ENCODE measurements around the gene AK9. TPM values are rescaled to one million over a fixed set of nuclear protein-coding genes. Genes with fewer than 3 reads are reported as not detected.

AK9 gene
- polyA plus RNA-seq, 1 of the 3 experiments (the other 2 are of a cell fraction): 0.76 TPM

GRCh38 chr6:109473120-109473519 is 217.9 kb downstream of the AK9 start:
- TF ChIP-seq FOXJ3 (CRISPR knock-in tag; IDR thresholded peaks at IDR 0.05) (no peak), PBX3 (IDR thresholded peaks at IDR 0.05) (no peak), NFIC (IDR thresholded peaks at IDR 0.05; ENCODE audit: borderline replicate concordance) (no peak), REST (IDR thresholded peaks at IDR 0.05; ENCODE audit: low read depth, low read length) (no peak), IRF3 (IDR thresholded peaks at IDR 0.05; ENCODE audit: low read depth, low read length) (no peak), FOXM1 (IDR thresholded peaks at IDR 0.05; ENCODE audit: low read depth) (no peak), RCOR1 (IDR thresholded peaks at IDR 0.05; ENCODE audit: low read length) (no peak), USF1 (IDR thresholded peaks at IDR 0.05; ENCODE audit: borderline replicate concordance, low read depth) (no peak), MEF2A (IDR thresholded peaks at IDR 0.05; ENCODE audit: borderline replicate concordance, low read depth) (no peak), MAX (IDR thresholded peaks at IDR 0.05; ENCODE audit: low read depth) (no peak), TCF12 (IDR thresholded peaks at IDR 0.05) (no peak), TEAD4 (IDR thresholded peaks at IDR 0.05; ENCODE audit: borderline replicate concordance, insufficient read depth) (no peak), ZBTB33 (IDR thresholded peaks at IDR 0.05; ENCODE audit: borderline replicate concordance, low read depth) (no peak)
- Histone ChIP-seq H4K20me1 (ENCODE audit: insufficient read depth) (peaks cover 12% of the 10 kb centered on the region; the same call in 1 of the 2 replicates), H3K27me3 (ENCODE audit: insufficient read depth) (no peaks in the 10 kb centered on the region), H3K4me1 (ENCODE audit: control insufficient read depth in 1 of 2, insufficient read depth in 2 of 2, low read depth in 1 of 2, low read length in 1 of 2) (peaks cover 0 to 3% of the 10 kb centered on the region in 2 experiments; a peak in 1 of 4 replicates), H3K9ac (no peak overlapping the region), H3K9me3 (no peaks in the 10 kb centered on the region), H3K4me2 (no peak overlapping the region), H3K79me2 (ENCODE audit: insufficient read depth) (peaks cover 20% of the 10 kb centered on the region; the same call in 1 of the 2 replicates), H3K27ac (ENCODE audit: low read depth in 2 of 2, low read length in 1 of 2) (no peak overlapping the region), H3F3A (replicated peaks; ENCODE audit: insufficient read depth) (no peaks in the 10 kb centered on the region), H2AFZ (ENCODE audit: low read depth) (no peak overlapping the region), H3K9me2 (no peaks in the 10 kb centered on the region), H3K4me3 (ENCODE audit: low read depth in 2 of 2, low read length in 1 of 2) (no peak overlapping the region), H3K36me3 (replicated peaks in 1 of 2; ENCODE audit: control insufficient read depth in 1 of 2, insufficient read depth in 2 of 2, low read length in 1 of 2) (peaks cover 26 to 68% of the 10 kb centered on the region in 2 experiments)
- ChIA-PET CTCF (interaction anchor here (1.1 kb wide), 1 partner anchor 13 kb away, joined by 3 read pairs; no protein-coding TSS in a partner anchor), POLR2A (no interaction called here)
- 97% methylated on average over 3 of the region's 3 CpGs for WGBS (ENCODE audit: low lambda C conversion rate)
- no peak for DNase-seq
